ENCODE data around the gene GPR26.

The GPR26 gene, protein sequence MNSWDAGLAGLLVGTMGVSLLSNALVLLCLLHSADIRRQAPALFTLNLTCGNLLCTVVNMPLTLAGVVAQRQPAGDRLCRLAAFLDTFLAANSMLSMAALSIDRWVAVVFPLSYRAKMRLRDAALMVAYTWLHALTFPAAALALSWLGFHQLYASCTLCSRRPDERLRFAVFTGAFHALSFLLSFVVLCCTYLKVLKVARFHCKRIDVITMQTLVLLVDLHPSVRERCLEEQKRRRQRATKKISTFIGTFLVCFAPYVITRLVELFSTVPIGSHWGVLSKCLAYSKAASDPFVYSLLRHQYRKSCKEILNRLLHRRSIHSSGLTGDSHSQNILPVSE

DNA sequence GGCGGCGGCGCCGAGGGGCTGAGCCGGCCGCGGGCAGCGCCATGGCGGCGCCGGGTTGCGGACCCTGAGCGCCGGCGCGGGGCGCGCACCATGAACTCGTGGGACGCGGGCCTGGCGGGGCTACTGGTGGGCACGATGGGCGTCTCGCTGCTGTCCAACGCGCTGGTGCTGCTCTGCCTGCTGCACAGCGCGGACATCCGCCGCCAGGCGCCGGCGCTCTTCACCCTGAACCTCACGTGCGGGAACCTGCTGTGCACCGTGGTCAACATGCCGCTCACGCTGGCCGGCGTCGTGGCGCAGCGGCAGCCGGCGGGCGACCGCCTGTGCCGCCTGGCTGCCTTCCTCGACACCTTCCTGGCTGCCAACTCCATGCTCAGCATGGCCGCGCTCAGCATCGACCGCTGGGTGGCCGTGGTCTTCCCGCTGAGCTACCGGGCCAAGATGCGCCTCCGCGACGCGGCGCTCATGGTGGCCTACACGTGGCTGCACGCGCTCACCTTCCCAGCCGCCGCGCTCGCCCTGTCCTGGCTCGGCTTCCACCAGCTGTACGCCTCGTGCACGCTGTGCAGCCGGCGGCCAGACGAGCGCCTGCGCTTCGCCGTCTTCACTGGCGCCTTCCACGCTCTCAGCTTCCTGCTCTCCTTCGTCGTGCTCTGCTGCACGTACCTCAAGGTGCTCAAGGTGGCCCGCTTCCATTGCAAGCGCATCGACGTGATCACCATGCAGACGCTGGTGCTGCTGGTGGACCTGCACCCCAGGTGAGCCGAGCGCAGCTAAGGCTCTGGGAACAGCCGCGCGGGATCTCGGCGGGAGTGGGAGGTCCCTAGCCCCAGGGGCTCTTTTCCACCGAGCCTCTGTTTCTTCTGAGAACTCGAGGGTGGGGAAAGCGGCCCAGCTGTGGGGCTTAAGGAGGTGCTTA, at the start of gene GPR26:
TSS of gene GPR26 (plus strand) at position 38 of the 919 bp plus-strand sequence. CDS start at position 91, 53 bp downstream.
- no peak for DNase-seq

DNA sequence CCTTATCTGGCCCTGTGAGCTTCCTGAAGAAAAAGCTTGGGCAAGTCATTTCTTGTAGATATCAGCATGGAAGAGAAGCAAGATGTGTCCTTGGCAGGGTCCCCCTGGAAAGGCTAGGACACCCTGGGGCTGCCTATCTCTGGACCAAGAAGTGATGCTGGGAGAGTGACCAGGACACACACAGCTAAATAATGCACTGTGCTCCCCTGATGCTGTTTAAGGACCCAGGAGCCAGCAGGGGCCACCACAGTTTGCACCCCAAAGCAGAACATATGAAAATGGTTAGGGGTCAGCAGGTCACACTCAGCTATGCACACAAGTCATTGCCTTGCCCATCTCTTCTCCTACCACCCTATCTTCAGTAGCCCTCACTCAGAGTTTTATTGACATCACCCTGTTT, 47.9 kb upstream of the GPR26 start:
- DNase-seq: no peak

DNA sequence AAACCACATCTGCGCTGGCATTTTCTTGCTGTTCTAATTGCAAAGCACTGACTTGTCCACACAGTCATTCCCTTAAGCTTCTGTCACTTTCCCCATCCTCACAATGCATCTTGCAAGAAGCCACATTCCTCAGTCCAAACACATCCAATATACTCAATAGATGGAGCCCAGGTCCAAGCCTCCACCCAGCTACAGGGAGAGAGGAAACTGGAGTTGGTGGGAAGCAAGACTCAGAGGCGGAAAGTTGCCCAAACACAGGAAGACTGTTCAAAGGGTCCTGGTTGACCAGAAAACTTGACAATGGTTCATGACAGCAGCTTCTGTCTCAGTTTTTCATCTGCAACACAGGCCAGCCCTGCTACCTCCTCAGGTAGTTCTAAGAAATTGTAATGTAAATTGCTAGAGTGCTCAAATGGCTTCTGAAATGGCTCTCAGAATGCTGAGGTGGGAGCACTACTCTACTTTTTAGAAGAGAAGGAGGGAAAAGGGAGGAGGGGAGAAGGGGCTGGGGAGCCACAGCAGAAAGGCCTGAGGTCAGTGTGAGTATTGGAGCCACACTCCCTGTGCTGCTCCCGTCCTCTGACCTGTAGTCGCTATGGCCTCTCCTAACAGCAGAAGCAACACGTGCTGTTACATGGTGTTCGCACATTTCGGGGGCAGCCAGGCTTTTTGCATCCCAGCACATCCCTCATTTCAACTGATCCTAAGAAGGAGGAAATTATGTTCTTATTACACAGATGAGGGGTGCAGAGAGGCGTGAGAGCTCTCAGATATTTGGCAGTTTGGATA, 46.9 kb upstream of the GPR26 start:
- no peak for DNase-seq

DNA sequence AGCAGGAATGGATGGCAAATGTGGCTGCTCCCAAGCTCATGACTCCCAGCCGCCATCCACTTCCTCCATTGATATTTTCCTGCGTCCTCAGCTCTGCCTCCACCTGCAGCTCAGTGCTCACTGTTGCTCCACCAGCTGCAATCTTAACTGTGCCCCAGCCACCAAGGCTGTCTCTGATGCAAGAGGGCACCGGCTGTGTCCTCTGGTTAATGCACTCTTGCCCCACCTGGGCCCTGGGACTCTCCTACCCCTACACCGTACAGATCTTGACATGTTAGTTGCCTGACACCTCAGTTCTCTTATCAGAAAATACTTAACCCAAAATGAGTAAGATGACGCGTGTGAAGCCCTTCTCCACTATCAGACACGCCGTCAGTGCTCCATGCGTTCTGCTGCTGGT, 45.5 kb upstream of the GPR26 start:
- no peak for DNase-seq

DNA sequence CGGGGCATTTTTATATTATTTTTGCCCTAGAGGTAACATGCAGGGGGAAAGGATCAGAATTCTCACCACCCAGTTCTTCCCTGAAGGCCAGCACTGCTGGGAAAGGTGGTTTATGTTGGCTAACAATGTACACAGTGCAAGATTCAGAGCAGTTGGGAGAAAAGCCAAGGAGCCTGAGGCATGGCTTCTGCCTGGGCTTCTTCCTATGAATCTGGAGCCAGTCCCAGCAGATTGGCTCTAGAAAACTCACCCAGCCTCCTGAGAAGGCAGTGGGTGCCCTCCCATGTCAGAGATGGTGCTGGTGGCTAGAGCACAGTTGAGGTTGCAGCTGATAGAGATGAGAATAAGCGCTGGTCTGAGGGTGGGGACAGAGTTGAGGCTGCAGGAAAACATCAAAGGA, 44.7 kb upstream of the GPR26 start:
- no peak for DNase-seq

DNA sequence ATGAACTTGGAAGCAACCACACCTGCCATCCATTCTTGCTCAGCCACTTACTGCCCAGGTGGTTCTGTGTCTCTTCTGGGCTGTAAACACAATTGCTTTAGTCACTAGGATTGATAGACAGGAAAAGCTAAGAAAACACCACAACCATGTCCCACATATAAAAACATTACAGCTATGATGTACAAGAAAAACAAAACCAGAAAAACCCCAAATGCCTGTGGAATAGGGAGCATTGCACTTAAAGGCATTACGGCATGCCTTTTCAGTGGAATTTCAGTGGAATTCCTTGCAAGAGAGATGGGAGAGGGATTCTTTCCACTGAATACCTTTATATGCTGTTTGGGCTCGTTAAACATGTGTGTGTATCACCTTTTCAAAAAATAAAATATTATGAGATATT, 44.2 kb upstream of the GPR26 start:
- DNase-seq: no peak

DNA sequence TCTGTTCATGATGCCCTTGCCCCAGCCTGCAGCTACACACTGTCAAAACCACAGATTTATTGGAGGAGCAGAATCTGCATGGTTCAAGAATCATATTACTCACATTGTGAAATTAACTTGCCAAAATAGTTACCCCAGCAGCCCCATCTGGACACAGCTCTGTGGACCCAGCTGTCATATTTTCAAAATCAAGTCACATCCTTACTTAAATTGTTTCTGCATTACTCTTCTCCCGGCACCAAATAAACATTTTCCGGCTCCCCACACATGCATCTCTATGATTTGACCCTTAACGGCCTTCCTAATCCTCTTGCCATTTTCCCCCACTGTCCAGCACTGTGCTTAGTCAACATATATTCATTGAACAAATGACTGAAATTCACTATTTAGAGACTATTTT, 43.8 kb upstream of the GPR26 start:
- DNase-seq: no peak

DNA sequence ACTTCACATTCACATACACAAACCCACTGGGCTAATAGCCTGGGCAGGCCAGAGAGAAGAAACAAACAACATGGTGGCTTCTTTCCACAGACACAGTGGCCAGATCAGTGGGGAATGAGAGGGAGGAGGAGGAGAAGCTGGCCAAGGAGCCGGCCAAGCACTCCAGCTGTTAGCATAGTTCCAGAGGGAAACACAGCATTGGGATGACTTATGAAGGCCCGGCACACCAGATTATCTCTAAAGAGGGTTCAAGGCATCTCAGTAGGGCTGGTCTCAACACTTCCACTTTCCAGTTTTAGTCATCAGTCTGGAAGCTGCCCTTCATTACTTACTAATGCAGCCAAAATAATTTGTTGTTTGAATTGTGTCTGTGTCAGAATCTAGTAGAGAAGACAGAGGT, 42.1 kb upstream of the GPR26 start:
- DNase-seq: no peak

DNA sequence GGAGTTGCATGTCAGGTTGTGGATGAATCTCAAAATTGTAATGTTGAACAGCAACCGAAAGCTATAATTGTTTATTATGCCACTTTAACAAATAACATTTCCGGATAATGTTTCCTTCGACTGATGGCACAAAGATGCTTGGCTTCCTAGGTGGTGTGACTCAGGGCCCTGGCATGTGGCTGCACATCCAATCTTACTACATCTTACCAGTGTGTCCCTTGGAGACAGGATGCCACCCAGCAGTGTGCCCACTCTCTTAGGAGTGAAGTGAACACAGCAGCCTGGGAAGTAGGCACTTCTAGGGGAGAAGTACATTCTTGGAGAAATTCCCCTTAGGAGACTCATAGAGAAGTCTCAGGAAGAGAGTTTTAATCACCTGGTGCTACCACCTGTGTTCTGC, 33.0 kb upstream of the GPR26 start:
- no peak for DNase-seq

DNA sequence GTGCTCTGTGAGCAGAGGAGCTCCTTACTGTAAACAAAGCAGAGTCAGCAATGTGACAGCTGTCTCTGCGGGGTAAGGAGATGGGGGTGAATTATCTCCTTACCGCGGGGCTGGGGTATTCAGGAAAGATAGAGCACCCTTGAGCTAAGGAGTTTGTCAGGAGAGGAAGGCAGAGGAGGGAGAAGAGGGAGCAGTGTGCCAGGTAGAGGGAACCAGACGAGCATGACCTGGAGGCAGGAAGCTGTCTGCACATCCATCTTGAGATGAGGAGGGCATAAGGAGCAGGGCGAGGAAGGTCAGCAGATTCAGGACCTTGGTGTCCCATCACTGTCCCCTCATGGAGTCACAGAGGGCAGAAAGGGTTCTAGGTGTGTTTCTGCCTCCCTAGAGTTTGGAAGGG, 32.5 kb upstream of the GPR26 start:
- no peak for DNase-seq

DNA sequence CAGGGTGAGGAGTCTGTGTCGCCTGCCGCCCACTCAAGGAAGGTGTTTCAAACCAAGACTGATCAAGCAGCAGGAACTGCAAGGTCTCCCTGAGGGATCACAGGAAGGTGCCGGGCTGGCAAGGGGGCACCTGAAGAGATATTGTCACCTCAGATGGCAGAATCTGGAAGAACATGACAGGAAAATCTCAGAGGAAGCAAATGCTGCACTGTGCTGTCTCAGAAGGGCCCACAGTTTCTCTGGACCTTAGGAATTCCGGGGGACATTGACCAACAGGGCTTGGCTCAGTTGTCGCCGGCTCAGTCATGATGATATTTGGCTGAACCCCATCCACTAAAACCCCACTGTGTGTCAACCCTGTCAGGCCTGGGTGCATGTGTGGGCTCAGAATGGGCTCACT, 31.9 kb upstream of the GPR26 start:
- DNase-seq: no peak

DNA sequence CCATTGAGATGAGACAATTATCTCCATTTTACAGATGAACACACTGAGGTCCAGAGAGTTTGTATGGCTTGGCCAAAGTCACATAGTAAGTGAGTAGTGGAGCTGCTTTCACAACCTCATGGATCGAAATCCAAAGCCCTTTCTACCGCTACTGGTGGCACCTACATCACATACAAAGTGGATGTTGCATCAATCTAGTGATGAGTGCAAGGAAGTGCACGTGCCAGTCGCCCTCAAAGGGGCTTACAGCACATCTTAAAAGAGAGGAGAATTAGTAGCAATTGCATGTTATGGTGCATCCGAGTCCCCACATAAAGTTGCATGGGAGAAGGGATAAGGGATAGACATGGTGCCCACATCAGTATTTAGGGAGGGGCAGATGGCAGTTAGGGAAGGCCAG, 31.0 kb upstream of the GPR26 start:
- no peak for DNase-seq

DNA sequence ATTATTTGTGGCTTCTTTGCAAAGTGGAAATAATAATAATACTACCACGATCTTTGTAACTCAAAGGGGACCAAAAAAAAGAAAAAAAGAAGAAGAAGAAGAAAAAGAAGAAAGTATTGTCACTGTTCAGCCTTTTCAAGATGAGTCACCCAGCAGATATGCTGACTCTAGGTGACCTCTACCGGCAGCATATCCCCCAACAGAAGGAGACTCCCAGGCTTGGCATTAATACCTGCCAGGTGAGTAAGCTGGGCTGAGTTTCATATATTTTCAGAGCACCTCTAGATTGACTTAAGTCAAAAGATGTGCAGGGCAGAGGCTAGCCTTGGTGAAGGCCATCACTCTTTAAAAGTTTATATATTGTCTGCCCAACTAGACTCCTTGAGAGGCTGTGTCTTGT, 30.4 kb upstream of the GPR26 start:
- DNase-seq: no peak

DNA sequence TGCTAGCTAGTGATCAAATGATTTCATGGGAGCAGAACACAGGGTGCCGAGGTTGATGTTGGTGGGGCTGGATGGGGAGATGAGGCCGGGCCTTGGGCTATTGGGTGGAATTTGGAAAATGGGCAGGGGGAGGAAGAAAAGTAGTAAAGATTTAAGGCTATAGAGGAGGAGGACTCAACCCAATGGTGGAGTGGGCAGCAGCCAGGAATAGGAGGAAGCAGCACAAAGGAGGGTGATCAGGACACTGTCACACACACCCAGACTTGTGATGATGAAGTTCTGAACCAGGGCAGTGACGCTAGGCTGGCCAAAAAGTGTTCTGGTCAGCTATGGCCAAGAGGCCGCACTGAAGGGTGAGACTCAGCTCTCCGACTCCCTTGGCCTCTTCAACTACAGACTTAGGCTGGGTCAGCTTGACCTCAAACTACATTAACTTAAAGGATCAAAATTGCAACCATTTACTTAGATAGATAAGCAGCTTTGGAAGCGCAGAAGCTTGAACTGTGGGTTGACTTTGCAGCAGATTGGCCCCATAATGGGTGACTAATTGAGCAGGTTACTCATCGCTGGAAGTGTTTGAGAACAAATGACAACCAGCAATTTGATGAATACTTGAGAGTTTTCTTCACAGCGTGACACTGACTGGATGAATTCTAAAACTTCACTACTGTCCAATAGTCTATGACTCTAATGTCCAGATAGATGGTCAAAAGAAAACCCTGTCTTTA, 29.4 kb upstream of the GPR26 start:
- DNase-seq: no peak

DNA sequence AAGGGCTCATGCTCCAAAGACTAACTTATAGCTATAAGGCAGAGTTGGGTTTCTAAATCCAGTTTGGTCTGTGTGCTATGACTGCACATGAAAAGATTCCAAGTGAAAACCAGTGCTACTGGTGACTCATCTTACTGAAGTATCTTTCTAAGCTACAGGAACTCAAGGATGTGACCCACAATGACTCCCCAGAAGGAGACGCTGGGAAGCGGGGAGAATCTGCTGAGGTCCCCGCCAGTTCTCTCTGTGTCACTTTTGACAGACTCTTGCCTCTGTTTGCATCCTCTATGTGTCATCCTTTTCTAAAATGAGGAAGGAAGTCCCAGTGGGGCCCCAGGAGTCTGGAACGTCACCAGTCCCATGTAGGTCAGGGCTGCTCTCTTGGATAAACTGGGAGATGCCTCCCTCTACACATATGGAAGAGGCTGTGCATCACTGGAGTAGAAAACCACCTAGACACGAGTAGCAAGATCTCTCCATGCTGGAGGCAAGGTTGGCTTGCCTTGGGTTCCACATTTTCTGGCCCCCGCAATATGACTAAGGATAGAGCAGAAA, 28.8 kb upstream of the GPR26 start:
- no peak for DNase-seq

DNA sequence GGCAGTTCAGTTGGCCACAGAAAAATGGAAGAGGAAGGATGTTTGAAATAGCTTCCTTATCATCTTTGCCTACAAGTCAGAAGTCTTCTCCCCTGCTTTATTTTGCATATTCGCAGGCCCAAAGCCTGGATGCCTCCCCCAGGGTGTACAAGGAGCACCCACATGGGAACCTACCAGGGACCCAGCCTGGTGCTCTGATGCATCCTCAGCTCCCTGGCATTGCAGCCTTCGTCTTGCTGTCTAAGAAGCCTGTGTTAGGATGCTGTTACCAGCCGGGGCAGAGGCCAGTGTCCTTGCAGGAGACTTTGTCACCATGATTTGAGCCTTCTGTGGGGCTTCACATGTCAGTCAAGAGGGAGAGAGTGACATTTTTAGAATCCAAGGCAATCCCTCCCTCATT, 27.0 kb upstream of the GPR26 start:
- DNase-seq: no peak

DNA sequence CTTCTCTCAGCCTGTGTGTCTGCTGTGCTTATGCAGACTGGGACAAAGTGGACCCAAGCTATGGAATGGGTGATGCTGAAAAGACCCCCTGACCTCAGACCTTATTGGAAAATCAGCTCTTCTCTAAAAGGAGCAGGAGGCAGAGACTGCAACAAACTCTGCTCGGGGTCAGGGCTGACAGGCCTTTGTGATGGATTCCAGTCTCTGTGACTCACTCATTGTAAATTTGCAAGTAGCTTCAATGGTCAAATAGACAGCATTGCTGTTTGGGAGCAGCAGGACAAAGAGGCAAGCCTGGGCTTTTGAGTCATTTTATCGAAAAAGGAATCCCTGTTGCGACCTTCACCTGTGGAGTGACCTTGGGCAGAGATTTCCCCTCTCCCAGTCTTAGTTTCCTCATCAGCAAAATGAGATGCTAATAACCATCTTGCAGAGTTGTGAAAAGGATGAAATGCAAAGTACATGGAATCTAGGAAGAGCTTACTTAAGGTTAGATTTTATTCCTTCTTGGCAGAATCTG, 26.1 kb upstream of the GPR26 start:
- no peak for DNase-seq

DNA sequence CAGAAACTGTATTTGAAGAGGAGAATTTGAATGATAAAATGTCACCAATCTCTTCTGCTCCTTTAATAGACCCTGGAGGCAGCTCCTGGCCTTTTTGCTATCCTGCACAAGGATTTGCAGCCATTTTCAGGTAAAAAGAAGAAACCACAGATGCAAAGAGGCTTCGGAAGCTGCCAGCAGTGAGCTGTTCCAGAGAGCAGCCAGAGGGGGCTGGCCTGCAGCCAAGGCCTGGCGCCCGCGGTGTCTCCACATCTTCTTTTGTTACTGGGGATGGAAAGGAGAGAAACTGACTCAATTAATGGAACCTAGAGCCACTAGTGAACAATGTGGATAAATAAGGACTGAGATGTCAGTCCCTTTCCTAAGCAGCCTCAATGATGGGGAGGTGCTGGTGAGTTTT, 23.9 kb upstream of the GPR26 start:
- DNase-seq: no peak

DNA sequence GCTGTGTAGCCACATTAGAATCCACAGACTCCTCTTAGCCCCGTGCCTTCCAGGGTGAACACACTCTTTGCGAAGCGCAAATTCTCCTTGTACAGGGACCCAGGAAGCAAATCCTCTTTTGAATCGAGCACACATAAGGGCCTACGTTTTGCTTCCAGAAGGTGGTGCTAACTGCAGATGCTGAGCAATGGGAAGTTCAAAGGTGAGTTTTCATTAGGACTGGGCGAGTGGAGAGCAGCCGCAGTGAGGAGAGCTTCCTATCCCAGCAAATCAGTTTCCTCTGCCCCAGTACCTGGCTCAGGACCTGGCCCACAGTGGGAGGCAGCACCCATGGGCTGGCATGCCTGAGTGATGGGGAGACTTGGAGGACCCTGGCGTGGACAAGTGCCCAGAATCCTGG, 23.5 kb upstream of the GPR26 start:
- DNase-seq: no peak

DNA sequence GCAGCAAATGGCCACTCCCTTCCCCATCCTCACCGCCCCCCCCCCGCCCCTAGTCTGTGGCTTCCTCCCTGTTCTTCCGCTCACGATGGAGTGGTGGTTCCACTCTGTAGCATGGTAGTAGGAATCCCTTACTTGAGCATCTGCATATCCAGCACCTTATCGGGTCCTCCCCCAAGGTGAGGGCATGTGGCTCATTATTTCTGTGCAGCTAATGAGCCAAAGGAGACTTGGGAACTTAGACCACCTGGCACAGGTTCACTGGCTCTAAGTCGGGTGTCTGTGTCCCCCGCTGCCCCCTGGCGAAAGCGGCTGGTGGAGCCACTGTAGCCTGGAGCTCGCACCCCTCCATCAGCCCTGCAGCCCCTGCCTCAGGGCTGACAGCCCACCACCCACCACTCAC, 22.8 kb upstream of the GPR26 start:
- DNase-seq: no peak

DNA sequence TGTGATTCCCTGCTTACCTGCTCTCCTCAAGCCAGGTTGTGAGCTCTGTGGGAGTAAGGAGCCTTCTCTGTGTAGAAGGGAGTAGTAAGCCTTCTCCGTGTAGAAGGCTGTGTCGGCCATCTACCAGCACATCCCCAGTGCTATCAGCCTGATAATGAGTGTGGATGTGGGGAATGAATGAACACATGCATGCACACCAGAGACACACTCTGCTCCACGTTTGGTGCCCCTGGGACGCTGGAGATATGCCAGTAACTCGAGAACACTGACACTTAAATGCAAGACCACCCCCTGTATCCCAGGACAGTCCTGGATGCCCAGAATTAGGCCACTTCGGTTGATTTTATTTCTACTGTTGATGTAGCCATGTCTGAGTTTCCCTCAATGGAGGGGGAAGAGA, 21.1 kb upstream of the GPR26 start:
- no peak for DNase-seq

DNA sequence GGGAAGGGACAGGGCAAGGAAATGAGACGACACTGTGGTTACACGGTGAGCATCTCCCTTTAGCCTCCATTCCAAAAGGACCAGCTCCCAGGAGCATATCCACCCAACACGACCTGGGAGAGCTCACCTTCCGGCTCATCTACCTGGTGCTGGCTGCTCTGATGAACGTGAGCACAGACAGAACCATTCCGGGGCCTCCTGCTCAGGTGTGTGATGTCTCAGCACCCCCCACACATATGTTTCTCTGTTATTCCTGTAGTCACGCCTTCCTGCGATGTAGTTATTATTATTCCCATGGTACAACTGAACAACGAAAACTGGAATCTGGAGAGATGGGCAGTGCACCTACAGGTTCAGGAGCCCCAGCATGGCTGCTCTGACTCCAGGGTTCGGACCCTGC, 20.5 kb upstream of the GPR26 start:
- no peak for DNase-seq
